ENCODE results near the gene SQSTM1.

Gene SQSTM1

DNA sequence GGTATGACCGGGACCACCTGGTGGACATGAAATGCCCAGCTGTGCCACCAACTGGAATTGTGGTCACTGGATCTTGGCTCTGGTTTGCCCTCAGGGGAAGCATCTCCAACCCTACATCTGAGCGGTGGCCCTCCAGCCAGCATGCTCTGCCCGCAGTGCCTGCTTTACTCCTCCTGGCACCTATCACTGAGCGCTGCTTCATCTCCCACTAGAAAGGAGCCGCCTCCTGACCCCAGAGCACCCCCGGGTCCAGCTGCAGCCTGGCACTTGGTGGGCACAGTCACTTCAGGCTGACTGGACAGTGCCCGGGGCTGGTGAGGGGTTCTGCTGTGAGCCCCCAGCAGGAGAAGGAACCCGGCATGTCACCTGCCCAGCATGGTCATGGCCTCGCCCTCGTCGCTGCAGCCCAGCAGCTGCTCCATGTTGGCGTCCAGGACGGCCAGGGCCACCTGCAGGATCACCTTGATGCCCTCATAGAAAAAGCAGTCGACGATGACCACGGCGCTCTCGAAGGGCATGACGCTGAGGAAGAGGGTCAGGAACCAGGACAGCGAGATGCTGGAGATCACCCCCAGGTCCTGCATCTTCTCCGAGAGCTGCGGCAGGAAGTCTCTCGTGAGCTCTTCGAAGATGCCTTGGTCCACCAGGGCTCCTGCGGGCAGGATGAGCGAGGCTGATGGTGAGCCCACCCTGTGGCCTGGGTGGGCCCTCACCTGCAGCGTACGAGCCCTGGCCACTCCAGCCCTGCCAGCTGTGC is 54.0 kb downstream of the SQSTM1 start:
- no peak for DNase-seq

DNA sequence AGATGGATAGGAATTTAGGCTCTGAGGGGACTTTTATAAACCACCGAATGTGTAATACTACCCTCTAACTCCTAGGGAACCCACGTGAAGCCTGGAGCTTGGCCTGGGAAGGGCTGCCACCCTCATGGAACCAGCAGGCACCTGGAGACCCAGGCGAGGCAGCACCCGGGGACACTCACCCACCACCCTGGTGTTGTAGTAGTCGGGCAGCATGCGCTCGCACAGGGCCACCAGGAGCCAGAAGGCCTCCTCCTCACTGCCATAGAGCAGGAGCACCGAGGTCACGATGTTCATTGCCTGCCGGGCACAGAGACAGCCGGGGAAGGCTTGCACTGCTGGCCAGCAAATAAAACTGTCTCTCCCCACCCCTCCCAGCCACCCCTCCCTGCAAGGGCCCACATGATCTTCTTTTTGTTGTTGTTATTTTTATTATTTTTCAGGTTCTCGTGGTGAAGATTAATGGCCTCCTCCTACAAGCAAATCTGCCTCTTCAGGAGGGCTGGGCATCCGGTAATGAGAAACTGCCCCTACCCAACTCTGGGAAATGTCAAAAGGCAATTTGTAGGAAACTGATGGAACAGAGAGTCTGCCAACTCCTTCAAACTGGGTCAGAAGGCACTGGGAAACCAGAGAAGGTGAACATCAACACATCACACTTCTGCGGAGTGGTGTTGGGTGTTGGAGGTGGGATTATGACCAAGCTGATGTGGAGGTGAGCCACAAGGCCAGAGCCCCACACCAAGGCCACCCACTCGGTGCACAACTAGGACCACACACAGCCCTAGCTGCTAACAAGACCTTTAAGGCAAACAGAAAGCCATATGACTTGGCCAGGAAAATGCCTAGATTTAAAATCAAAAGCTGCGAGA is 55.3 kb downstream of the SQSTM1 start:
- DNase-seq = no peak

DNA sequence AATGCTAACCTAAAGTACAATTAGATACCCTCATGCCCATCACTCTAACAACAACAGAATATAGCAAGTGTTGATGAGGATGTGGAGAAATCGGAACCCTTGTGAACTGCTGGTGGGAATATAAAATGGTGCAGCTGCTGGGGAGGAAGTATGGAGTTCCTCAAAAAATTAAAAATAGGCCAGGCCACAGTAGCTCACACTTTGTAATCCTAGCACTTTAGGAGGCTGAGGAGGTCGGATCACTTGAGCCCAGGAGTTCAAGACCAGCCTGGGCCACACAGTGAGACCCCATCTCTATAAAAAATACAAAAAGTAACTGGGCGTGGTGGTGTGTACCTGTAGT is 55.9 kb downstream of the SQSTM1 start:
- DNase-seq = no peak

DNA sequence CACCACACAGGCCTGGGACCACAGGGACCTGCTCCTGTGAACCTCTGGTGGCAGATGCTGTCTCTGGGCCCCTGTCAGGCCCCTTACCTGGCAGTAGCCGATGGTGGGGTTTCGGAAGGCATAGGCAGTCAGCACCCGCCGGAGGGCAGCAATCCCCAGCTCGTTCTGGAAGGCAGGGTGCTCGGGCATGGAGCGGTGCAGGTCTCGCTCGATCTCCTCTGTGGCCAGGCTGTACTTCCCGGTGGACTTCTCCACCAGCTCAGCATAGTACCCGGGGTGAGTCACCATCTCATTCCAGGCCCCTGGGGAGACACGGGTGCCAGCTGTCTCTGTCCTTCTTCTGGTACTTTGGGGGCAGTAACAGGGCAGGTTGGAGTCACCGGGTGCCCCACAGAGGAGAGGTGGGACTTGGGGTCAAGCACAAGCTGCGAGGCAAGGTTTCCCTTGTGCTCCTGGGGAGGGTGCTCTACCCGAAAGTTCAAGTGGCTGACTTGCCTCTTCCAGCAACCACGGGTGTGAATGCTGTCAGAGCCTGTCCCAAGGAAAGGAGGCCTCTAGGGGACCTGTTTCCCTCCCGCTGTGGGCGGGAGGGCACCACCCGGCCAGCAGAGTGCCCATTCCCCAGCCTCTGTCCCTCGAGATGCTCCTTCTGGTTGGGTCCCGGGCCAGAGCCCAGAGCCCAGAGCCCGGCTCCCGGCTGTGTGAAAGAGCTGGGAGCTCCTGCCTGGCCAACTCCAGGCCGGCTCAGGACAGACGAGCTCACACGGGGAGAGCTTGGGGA is 57.7 kb downstream of the SQSTM1 start:
- no peak for DNase-seq

DNA sequence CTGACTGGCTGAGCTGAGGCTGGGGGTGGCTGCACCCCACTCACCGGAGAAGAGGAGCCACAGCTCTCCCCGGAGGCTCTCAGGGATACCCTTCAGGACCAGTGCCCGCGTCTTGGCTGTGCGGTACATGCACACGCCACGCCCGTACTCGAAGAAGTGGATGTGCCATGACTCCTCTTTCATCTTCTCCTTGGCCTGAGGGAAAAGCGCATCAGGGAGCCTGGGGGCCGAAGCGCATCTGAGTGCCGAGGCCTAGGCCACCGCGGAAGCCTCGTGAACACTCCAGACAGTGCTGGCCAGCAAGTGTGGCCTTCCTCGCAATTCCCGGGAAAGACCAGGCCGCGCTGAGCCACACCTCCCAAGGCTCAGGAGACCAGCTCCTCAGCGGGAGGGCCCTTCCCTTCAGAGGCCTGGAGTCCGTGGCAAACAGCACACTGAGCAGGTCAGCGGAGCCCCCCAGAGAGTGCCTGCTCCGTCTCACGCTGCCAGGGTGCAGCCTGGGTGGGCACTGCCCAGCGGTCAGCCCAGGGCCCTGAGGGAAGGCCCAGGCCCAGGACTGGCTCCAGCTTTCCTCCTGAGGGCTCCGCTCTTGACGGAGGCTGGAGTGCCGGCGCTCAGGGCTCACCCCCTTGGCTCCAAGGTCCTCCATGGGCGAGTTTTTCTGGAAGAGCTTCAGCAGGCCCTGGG is 58.4 kb downstream of the SQSTM1 start:
- no peak for DNase-seq

DNA sequence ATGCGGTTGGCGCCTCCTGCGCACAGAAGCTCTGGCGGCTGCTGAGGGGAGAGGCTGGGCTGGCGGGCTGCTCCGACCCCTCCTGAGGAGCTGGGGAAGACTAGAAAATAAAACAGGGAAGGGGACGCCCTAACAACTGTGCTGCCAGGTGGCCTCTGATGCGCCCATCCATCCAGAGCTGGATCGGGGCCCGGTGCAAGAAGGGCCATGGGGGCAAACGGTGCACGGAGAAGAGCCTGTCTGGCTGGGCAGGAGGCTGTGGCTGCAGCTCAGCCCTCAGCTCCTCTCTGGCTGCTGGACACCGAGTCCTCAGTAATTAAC is 58.9 kb downstream of the SQSTM1 start:
- no peak for DNase-seq

DNA sequence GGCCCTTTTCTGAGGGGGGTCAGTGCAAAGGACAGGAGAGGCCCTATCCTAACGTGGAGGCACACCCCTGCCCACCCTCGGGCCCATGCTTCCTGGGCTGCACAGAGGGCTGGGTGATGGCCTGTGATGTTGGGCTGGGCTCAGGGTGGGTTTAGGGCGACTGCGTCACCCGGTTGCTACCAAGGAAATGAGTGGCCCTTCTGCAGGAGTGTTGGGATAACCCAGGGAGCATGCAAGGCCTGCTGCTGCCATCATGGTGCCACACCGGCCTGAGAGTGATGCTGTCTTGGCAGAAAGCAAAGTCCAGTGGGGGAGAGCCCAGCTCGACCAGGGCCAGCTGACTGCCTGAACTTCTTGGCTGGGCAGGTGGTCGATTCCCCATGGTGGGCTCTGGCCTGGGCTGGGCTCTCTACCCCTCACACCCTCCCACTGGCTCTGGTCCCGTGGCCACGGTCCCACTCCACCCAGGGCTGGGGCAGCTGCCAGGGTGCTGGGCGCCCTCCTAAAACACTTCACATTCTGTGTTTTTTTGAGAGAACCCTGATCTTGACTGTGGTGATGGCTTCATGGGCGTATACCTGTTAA is 59.5 kb downstream of the SQSTM1 start:
- no peak for DNase-seq

DNA sequence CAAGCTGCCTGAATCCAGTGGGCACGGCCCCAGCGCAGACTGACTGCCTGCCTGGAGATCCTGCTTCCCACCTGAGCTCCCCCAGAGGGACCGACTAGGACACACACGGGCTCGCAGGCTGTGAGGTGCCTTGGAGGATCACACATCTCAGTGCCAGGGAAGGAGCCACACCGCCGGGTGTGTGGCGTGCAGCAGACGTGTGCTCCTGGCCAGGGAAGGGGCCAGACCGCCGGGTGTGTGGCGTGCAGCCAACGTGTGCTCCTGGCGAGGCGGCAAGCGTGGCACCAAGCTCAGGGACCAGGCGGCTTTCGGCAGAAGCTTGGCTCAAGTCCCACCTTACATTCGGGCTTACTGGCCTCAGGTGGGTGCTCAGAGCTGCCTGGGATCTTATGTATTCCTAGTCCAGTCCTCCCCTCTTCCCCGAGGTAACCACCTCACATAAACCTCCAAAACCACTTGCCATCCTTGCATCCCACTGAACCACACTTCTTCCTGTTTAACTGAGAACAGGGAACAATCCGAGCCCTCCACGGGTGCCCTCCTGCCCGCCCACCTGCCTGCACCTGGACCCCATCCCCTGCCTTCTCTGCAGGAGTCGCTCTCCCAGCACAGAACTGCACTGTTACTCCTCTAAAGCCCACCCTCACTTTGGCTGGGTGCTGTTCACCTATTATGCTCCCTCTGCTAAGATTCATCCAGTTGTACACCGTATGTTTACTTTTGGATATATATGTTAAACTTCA is 60.3 kb downstream of the SQSTM1 start:
- DNase-seq = no peak

DNA sequence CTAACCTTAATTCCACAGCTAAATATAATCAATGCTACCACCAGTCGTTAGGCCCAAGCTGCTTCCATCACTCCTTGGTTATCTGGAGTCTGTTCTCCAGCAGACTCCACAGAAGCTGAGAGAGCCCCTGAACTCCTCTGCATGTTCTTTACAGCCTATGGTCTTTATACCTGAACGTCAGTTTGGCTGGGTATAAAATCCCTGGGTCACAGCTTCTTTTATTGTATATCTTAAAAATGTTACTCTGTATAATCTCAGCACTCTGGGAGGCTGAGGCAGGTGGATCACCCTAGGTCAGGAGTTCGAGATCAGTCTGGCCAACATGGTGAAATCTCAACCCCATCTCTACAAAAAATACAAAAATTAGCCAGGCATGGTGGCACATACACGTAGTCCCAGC is 61.6 kb downstream of the SQSTM1 start:
- DNase-seq = no peak

DNA sequence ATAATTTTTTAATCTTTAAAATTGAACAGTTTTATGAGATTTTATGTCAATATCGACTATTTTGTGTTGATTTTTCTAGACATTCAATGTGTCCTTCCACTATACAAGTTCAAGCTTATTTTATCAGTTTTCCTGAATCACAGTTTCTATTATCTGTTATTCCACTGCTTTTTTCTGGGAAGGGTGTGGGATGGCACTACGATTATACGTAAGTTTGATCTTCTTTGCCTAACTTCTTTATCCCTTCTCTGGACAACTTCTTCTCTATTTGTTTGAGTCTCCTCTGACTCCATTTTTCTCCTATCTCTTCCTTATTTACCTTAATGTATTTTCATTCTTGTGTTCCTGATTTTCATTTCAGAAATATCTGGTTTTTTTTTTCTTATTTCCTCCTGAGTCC is 62.5 kb downstream of the SQSTM1 start:
- DNase-seq = no peak

DNA sequence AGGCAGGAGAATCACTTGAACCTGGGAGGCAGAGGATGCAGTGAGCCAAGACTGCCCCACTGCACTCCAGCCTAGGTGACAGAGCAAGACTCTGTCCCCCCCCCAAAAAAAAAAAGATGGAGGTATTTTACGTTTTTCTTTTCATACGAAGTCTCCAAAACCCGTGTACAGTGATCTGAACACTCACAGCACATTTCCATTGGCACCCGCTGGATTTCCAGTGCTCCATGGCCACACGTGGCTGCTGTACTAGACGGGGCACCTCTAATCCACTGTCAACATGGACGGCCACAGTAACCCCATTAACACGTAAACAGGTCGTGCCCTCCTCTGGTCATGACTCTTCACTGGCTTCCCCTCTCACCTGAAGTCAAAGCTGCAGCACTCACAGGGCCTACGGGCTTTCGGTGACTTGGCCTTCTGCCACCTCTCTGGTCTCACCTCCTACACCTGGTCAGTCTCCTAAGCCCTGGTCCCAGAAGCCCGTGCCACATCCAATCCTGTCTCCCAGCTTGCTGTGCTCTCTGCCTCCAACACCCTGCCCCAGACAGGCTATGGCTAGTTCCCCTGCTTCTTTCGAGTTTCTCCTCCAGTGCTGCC is 64.9 kb downstream of the SQSTM1 start:
- DNase-seq = no peak

DNA sequence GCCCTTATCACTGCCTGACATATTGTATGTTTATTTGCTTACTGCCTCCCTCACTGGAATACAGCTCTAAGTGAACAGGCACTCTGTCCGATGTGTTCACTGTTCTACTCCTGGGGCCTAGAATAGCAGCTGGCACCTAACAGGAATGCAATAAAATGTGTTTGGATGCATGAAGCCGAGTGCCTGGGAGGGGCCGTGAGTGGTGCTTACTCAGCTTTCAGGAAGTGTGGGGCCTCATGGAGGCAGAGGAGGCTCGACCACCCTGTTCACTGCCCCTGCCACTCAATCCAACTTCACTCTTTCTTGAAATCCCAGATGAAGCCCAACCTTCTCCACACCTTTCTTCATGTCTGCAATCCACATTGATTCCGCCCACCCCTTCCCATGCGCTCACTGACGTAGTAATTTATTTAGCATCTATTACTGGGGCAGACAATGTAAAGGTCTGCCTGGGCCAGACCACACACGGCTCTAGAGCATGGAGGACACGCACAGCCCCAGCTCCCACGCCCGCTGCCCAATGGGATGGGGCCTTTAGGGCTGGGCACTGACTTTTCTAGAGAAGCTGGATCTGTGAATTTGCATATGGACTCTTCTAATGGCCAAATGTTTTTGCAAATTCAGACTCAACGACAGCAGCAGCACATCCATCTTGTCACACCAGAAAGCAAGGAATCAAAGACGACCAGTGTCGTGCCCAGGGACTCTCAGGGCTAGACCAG is 65.6 kb downstream of the SQSTM1 start:
- no peak for DNase-seq

DNA sequence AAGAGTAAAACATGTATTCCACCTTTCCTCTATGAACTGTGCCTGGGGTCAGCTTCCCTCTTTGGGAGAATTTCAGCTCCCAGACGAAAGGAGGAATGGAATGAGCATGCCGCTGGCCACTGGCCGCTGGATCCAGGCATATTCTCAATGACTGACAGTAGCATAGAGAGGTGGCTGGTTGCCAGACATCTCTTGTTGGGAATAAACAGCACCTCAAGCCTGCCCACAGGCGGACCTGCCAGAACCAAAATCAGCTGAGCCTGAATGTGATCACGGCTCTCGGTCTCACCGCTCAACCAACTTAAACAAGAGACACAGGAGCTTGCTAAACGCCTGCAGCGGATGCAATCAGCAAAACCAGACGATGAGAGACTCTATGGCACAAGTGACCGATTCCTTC is 66.4 kb downstream of the SQSTM1 start:
- no peak for DNase-seq
